ENCODE results near the gene SCYGR8. TPM values are rescaled to one million over a fixed set of nuclear protein-coding genes. Genes with fewer than 3 reads are reported as not detected.

The SCYGR8 gene
- total and polyA plus RNA-seq, 2 experiments from 2014 or later: not detected

DNA sequence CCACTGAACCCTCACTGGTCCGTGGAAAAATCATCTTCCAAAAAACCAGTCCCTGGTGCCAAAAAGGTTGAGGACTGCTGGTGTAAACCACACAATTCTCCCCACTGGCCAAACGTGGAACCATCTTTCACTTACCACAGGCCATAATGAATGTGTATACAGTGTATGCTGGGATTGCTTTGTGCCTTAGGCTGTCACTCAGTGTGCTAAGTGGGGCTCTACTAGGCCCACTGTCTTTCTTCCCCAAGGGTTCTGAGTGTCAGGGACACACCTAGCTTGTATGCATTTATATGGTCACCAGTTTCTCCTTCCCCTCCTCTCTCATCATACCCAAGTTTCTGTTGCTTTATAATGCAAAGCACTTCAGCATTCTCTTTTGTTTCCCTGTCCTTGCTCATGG is 27.2 kb downstream of the SCYGR8 start:
- no peak for DNase-seq (ENCODE audit: low read depth in 1 of 2, low spot score in 1 of 2)

GRCh38 chr2:227774011-227774624 is 28.4 kb downstream of the SCYGR8 start:
- H3K27ac ChIP-seq: no peak overlapping the region
- TF ChIP-seq, protein P1, sequence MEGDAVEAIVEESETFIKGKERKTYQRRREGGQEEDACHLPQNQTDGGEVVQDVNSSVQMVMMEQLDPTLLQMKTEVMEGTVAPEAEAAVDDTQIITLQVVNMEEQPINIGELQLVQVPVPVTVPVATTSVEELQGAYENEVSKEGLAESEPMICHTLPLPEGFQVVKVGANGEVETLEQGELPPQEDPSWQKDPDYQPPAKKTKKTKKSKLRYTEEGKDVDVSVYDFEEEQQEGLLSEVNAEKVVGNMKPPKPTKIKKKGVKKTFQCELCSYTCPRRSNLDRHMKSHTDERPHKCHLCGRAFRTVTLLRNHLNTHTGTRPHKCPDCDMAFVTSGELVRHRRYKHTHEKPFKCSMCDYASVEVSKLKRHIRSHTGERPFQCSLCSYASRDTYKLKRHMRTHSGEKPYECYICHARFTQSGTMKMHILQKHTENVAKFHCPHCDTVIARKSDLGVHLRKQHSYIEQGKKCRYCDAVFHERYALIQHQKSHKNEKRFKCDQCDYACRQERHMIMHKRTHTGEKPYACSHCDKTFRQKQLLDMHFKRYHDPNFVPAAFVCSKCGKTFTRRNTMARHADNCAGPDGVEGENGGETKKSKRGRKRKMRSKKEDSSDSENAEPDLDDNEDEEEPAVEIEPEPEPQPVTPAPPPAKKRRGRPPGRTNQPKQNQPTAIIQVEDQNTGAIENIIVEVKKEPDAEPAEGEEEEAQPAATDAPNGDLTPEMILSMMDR (IDR thresholded peaks at IDR 0.05; ENCODE audit: low read depth, low read length): no peak
- no peaks in the 10 kb centered on the region for H3K4me1 ChIP-seq (ENCODE audit: low read depth)
- no peaks in the 10 kb centered on the region for H3K9me3 ChIP-seq (ENCODE audit: low read depth)
- H3K27me3 ChIP-seq: no peaks in the 10 kb centered on the region
- H3K36me3 ChIP-seq: no peaks in the 10 kb centered on the region
- DNase-seq (ENCODE audit: low read depth in 1 of 2, low spot score in 1 of 2): no peak
- no peak overlapping the region for H3K4me3 ChIP-seq

More for the DNA sequence above, 27.2 kb downstream of the SCYGR8 start:
- TF ChIP-seq, protein P1 (IDR thresholded peaks at IDR 0.05; ENCODE audit: low read depth, low read length): no peak
- no peak overlapping the region for H3K4me3 ChIP-seq
- H3K9me3 ChIP-seq (ENCODE audit: low read depth): no peaks in the 10 kb centered on the region
- H3K27ac ChIP-seq: no peak overlapping the region
- no peaks in the 10 kb centered on the region for H3K4me1 ChIP-seq (ENCODE audit: low read depth)
- no peaks in the 10 kb centered on the region for H3K36me3 ChIP-seq
- no peaks in the 10 kb centered on the region for H3K27me3 ChIP-seq

DNA sequence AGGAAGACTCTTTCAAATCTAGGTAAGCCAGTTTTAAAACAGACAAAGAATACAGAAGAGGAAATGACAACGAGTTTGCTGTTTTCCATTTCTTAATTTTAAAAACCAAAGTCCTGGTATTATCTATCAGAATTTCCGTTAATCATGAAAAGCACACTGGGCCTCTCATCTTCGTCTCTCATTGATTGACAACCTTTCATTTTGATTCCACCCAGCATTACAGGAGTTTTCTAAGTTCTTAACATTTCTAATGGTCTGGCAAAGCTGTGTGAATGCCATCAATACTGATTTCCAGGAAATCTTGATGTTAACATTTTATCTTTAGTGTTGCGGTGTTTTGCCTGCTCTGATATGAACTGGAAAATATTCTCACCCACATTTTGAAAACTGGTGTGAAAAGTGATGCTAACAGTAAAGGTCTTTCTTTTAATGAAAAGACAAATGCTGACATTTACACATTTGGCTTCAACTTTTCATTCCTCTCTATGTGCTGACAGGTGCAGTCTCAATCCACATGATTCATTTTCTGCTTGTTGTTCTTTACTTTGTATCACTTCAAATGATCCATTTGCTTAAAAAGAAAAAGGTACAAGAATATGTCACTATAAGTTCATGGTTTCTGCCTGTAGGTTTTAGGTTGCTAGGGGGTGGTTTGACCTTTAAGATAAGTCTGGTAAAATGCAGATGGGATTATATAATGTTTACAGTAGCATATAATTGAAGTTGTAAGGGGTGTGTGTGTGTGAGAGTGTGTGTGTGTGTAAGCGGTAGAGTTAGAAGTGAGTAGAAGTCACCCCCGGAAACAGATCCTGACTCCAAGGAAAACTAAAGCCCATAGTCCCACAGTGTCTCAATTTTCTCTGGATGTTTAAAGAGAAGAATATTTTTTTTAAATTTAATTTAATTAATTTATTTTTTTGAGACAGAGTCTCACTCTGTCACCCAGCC is 29.5 kb downstream of the SCYGR8 start:
- Histone ChIP-seq H3K27me3 (no peaks in the 10 kb centered on the region), H3K27ac (no peak overlapping the region), H3K4me1 (ENCODE audit: low read depth) (no peaks in the 10 kb centered on the region), H3K36me3 (no peaks in the 10 kb centered on the region), H3K9me3 (ENCODE audit: low read depth) (no peaks in the 10 kb centered on the region), H3K4me3 (no peak overlapping the region)
- no peak for DNase-seq (ENCODE audit: low read depth in 1 of 2, low spot score in 1 of 2)
- TF ChIP-seq, protein P1 (IDR thresholded peaks at IDR 0.05; ENCODE audit: low read depth, low read length): no peak

DNA sequence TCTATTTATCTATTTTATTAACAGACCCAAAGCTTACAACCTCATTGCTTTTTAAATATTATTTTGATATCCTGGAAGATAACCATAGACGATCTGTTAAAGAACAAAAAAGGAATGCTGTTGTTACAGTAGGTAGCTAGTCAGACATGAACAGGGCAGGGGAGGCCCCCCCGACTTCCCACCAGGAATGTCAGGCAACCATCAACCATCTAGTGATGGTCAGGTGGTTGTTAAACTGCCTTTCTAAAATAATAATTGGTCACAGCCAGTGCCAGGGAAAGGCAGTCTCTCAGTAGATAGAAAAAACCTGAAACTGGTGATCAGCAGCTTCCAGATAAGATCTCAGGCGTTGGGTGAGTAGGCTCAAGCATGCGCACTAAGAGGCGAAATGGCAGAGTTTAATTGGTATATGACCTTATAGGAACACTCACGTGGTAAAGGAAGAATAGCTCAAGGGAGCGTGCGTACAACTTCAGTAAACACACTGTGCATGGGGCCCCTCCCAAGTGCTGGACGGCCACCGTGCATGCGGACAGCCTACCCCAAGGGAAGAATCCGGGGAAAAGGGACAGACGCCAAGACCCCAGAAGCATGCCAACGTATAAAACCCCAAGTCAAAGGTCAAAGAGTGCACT is 35.4 kb downstream of the SCYGR8 start:
- no peak for DNase-seq (ENCODE audit: low read depth in 1 of 2, low spot score in 1 of 2)
- no peaks in the 10 kb centered on the region for H3K36me3 ChIP-seq
- H3K9me3 ChIP-seq (ENCODE audit: low read depth): no peaks in the 10 kb centered on the region
- no peak overlapping the region for H3K4me3 ChIP-seq
- H3K27ac ChIP-seq: no peak overlapping the region
- H3K4me1 ChIP-seq (ENCODE audit: low read depth): peaks cover 9% of the 10 kb centered on the region
- TF ChIP-seq, protein P1 (IDR thresholded peaks at IDR 0.05; ENCODE audit: low read depth, low read length): no peak
- H3K27me3 ChIP-seq: no peaks in the 10 kb centered on the region

DNA sequence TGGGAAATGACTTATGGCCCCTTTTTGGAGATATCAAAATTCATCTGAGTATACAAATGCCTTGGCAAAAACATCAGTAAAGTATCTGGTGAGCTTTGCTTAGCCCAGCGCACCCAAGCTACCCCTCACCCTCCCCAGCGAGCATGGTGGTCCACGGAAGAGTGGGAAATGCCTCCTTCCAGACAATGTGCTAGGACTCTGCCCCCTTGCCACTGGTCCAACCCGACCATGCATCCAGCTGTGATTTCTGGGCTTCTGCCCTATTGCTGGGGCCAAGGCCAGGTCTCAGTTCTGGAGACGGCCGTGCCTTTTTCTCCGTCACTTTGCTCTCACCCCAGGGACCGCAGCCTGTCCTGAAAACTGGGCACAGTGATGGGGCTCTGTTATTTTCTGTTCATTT is 36.1 kb downstream of the SCYGR8 start:
- DNase-seq (ENCODE audit: low read depth in 1 of 2, low spot score in 1 of 2): no peak
- Histone ChIP-seq H3K9me3 (ENCODE audit: low read depth) (no peaks in the 10 kb centered on the region), H3K4me1 (ENCODE audit: low read depth) (peaks cover 9% of the 10 kb centered on the region), H3K36me3 (no peaks in the 10 kb centered on the region), H3K27me3 (no peaks in the 10 kb centered on the region), H3K4me3 (no peak overlapping the region), H3K27ac (no peak overlapping the region)
- TF ChIP-seq, protein P1 (IDR thresholded peaks at IDR 0.05; ENCODE audit: low read depth, low read length): no peak
